HG03064 (cell line): ENCODE measurements around the gene ARHGEF10L.

Experiments
- ATAC-seq: cut with Tn5 transposase; IDR thresholded peaks from one replicate; pipeline ENCODE4 v1.9.1; 2021; ENCODE audit warnings: low read depth; ENCODE audit not compliant: unreplicated experiment

ARHGEF10L gene

DNA sequence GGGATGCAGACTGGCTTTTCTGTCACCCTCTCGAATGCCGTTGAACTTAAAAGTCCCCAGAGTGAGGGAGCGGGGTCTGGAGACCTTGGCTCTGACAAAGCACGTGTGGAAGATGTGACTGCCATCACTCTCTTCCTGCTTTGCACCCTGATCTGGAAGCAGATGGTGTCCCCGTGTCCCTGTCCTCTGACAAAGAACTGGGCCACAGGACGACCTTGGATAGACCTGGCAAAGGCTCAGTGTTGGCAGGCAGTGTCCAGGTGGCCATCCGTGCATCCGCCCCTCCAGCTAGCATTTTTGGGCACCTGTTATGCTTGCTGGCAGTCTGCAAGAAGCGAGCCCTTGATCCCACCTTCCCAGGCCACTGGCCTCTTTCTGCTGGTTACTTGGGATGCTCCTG lies 27.4 kb downstream of the ARHGEF10L start:
- ATAC-seq: no peak

DNA sequence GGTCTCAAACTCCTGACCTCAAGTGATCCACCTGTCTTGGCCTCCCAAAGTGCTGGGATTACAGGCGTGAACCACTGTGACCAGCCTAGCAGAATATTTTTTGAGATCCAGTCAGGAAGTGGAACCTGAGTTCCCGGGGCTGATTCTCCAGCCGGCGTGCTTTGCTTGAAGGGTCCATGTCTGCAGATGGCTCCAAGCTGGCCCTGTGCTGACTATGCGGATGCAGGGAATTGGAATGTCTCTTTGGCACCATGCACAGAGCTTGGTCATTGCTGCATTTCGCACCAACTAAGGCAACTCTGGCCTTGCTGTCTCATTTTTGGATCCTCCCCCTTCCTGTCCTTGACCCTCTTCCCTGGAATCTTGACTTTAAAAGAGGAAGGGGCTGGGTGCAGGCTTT lies 28.1 kb downstream of the ARHGEF10L start:
- ATAC-seq: no peak

DNA sequence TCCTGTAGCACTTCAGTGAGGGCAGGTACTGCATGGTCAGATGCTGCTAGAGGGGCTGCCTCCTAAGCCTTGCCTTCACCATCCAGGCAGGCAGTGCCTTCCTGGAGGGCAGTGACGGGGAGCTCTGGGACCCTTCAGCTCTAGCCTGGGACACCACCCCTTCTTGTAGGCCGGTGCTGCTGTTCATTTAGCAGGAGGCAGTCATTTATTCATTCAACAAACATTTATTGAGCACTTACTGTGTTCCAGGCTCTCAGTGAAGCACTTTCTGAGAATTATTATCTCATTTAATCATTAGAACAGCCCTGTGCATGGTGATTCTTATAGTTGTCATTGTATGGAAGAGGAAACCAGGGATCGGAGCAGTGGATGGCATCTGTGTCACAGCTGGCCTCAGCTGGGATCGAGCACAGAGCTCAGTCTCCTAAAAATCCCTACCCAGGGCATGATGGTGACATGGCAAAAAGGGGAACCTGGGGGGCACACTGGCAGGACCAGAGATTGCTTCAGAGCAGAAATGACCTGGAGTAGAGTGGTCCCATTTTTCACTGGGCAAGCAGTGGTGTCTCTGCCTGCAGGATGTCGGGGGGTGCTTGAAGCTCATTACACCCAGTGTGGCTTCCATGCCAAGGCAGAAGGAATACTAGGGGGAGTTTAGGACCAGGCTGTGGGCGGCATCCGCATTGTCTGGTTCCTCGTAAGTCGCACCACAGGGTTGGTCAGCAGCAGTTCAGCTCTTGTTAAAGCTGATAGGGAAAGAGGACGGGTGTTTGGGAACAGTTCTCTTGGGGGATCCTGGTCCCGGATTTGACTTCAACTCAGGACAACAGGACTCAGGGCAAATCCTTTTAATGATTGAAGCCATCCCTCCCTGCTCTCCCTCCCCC lies 28.8 kb downstream of the ARHGEF10L start:
- no peak for ATAC-seq

DNA sequence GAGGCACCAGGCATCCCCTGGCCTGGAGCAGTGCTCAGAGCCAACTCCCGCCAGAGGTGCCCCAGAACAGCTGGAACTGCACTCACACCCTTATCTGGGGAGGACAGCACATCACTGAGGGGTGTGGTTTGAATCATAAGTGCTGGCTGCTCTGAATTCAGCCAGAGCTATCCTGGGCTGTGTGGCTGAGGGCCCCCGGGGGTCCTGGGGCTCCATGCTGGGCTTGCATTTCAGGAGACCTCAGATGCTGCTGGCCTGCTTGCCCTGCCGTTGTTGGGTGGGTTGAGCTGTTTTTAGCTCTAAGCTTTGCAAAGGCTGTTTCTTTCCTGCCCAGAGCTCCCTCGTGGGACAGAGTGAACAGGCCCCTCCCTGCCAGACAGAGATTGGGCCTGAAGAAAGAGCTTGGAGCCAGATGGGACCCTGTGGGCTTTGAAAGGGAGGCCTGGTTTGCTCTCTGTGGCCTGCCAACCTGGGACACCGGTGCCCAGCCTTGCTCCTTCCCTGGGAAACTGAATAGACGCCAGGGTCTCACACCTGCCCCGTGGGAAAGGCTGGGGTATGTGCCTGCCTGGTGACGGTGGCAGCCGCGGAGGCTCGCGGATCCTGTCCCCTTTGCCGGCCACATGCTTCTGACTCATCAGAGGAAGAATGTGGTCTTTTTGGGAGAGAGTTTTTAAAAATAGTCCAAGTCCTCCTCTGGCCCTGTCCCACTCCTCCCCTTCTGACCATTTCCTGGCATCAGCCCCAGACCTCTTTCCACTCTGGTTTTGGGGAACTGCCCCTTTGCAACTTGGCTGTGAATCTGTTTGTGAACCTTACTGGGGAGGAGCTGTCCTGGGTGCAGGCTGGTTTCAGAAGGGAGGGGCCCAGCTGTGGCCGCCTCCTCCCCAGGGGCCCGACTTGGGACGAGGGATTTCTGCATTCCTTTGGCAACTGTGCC lies 30.0 kb downstream of the ARHGEF10L start:
- no peak for ATAC-seq

DNA sequence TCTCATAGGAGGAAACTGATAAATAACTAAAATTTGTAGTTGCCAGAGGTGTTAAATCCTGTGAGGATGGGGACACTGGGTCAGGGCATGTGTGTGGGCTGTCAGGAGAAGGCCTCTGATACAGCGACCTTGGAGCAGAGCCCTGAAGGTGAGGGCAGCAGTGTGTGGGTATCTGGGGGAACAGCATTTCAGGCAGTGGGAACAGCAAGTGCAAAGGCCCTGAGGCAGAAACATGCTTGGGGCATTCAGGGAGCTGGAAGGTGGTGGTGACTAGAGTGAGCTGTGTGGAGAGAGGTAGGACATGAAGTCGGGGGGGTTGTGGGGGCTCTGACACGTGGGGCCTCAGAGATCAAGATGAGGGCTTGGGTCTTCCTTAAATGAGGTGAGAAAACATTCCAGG lies 30.7 kb downstream of the ARHGEF10L start:
- ATAC-seq: no peak

DNA sequence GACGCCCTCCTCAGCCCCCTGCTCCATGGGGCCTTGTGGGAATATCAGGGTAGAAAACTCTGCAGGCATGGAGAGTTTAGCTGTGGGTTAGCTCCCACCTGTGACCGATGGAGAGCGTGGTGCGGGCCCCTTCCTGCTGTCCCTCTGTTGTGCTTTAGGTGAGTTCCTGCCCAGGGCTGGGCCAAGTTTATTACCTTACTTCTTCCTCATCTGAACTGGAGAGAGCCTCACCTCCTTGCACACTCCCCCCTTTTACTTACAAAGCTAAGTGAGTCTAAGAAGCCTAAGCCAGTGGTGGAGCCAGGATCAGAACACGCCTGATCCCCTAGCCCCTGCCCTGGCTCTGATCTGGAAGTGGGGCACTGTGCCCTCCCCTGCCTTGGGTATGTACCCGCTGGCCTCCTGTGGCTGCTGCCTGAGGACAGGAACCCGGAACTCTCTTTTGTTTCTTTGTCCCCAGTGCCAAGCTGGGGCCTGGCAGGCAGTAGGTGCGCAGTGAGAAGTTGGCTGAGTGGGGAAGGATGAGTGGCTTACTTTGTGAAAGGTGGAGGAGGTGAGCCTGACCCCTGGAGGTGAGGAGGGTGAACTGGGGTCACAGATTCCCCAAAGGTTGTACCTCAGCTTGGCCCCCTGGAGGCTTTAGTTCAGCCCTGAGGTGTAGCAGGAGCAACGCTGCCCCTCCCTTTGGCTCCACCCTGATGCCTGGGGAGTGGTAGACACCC lies 32.9 kb downstream of the ARHGEF10L start:
- ATAC-seq: no peak

DNA sequence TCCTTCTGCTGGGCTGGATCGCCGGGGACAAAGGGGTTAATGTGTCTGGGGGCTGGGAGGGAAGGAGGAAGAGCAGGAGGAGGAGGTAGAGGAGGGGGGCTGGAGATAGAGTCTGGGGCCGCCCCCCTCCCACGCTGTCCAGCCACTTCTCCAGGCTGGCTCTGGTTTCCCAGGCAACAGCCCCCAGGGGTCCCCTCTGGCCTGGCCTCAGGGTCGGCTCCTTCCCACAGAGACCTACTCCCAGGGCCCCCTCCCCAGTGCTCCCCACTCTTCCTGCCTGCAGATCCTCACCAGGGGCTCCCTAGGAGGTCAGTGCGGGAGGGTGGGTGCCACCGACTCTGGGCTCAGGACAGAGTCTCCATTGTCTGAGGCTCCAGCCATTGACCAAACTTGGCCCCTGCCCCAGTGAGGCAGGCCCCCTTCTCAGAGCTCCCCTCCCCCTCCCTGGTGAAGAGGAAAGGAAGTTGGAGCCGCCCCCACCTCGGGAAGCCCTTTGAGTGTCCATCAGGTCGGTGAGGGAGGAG lies 34.1 kb downstream of the ARHGEF10L start:
- ATAC-seq: no peak

DNA sequence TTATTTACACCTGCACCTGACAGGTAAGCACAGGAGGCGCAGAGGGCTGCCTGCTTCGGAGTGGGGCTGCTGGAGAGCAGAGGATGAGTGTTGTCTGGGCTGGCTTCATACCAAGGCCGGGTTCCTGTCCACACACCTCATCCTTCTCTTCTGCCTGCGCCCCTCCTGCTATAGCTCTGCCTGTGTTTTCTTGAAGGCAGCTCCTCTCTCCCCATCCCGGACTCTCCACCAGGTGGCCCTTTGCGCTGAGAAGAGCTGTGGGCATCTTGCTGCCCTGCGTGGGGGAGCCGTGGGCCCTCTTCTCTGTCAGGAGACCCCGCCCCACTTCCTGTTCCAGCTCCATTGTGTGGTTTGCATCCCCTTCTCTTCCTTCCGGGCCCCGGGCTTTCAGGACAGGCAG lies 35.0 kb downstream of the ARHGEF10L start:
- no peak for ATAC-seq

DNA sequence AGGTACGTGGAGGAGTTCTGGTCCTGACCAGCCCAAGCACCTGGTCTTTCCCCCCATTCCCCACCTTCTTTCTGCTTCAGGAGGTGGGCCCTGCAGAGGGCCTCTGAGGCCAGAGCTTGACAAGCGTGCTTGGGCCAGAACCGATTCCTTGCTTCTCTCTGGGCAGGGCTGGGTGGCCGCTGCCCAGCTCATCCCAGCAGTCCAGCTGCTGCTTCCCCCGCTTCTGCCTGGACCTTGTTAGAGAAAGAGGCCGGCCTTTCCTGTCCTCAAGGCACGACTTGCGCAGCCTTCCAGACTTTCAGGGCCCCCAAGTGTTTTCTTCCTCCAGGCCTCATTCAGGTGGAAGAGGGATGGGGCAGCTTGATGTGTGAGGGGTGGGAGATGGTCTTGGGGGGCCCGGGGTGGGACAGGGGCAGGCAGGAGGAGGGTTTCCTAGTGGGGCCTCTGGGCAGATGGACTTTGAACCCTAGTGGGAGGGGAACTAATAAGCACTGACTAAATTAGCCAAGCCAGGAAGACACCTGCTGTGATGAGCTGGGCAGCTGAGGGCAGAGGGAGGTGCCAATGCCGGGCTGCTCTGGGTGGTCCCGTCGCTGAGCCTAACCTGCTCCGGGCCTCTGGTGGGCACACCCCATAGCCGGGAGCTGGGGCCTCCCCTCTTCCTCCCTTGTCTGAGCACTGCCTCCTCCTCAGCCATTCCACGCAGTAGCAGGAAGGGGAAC lies 36.5 kb downstream of the ARHGEF10L start:
- no peak for ATAC-seq

DNA sequence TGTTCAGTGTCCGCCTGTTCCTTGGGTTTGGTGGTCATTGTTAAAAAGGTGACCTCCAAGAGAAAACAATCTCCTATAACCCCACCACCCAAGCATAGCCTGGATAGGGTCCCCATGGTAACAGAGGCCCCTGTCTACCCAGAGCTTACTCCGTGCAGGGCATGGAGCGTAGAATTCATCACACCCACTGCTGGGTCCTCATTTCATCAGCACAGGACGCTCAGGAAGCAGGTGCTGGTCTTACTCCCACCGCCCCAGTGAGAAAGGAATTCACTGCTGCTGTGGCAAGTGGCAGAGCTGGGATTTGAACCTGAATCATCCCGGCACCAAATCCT lies 37.0 kb downstream of the ARHGEF10L start:
- no peak for ATAC-seq

DNA sequence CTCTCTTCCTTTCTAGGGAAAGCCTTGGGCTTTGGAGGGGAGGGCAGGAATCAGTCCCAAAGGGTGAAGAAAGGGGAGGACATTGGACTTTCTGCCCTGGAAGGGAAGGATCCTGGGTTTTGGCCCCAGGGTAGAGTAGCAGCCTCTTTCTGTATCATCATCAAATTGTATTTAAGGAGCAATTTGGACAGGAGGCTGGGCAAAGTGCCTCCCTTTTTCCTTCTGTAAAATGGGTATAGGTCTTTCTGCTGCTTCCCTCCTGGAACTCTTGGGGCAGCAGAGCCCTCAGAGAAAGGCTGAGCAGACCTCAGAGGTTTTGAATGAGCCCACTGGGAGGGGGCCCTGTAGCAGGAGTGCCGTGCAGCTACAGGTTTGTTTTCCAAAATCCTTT lies 38.4 kb downstream of the ARHGEF10L start:
- no peak for ATAC-seq

DNA sequence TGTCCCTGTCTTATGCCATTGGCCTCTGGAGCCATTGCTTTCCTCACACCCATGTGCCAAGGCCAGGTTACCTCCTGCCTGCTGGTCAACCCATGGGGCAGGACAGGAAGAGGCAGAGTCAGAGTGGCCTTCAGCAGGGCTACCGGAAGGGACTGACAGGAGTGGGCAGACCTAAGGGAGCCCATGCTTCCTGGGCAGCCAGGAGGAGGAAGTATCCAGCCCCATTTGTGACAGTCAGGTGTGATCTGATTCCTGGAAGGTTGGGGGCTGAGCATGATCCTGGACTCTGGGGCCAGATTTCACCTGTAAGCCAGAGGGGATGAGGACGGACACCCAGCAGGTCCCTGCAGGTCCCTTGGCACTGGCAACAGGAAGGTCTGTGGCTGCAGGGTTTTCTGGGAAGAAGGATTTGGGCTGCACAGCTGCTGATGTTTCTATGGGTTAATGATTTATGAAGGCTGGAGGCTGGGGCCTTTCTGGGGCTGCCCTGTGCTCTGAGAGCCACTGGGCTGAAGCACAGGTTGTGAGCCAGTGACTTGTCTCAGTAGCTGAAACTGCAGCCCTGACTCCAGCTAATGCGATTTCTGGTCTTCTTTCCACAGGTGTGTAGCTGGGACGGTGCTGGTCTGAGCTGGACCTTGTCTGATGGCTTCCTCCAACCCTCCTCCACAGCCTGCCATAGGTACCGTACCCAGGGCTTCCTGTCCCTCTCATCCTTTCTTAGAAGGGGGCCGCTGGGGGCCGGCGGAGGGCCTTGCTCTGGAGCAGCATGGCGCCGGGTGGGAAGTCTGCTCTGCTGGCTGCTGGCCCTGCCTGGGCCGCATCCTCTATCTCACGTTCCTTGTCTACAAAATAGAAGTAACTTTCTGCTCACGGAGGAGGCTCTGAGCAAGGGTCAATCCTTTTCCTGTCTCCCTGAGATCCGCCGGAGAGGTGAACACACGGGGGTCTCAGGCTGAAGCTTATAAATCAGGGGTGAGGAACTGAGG lies 40.7 kb downstream of the ARHGEF10L start:
- ATAC-seq: no peak

DNA sequence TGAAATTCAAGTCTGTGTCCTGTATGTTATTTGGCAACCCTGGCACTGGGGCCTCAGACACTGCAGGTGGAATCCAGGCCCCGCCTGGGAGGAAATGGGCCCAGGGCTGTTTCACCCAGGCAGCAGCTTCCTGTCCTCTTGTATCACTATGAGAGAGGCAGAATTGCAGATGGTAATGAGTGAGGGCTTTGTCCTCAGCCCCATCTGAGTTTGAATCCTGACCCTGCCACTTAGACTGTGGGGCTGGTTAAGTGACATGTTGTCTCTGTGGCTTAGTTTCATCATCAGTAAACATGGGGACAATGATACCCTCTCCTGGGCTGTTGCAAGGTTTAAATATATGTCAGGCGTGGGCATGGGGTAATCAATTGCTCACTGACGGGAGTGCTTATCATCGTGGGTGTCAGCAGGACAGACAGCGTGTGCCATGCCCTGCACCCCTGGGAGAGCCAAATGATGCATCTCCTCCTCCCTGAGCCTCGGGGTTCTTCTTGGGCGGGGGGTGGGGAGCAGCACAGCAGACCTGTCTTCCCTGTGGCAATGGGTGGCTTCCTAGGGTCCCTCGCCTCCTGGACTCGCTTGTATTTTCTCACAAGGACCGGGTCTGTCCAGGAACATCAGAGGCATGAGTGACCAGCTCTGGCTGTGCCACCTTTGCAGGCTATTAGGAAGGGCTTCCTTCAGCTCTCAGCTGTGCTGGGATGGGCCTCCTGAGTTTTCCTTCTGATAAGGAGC lies 42.1 kb downstream of the ARHGEF10L start:
- ATAC-seq: no peak

DNA sequence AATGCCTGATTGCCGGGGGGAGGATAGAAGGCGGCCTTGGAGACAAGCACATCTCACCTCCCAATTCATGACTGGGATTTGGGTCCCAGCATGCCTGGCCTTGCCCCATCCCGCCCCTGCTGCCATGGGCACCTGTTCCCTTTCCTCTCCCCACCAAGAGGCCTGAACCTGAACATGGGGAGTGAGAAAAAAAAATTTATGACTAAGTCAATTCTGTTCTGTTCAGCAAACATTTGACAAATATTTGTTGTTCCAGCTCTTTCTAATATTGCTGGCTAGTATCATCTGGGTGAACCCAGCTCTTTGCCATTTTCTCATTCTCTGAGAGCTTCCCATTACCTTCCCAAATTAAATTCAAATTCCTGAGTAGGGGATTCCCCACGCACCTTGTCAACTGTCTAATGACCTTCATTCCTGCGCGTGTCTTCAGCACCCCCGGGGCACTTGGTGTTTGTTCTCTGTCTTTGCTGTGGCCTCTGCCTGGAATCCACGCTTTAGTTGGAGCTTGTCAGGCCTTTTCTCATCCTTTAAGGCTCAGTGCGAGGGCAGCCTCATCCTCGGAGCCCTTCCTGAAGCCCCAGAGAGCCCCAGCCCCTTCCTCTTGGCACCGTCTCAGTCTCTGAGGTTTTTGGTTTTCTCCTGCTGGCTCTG lies 42.8 kb downstream of the ARHGEF10L start:
- no peak for ATAC-seq

DNA sequence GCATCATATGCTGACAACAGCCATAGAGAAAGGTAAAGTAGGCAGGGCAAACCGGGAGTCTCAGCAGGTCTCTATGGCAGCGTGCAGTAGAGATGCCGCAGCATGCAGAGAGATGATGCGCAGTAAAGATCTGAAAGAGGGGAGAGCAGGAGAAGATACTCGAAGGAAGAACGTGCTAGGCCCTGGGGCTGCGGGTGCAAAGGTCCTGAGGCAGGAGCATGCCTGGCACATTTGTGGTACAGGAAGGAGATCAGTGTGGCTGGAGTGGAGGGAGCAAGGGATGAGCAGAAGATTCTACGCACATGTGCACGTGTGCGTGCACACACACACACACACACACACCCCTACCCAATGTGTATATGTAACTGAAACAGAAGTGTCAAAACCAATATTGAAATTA lies 45.0 kb downstream of the ARHGEF10L start:
- no peak for ATAC-seq

DNA sequence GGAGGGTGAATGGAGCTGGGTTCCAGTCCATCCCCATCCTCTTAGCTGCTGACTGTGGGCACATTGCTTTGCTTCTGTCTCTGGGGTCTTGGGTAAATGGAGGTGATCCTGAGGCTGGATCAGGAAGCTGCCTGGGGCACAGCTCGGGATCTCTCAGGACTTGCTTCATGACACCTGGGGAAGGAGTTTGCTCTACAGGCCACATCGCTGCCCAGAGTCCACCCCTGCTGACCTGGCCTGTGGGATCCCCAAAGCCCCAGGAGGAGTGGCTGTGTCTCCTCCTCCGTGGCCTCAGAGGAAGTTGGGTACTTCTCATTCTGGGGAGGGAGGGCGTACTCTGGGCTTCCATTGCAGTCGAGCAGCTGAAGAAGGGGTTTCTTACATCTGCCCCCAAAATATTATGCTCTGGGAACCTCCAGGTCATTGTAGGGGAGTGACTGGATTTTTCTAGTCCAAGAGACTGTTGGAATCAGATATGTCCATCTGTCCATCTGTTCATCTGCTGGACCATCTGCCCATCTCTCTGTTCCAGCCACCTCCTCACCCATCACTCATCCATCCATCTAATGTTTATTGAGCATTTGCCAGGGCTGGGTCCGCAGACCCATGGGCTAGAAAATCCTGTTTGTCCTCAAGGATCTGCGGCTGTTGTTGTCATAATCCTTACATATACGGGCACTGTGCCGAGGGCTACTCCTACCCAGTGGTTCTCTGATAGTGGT lies 45.9 kb downstream of the ARHGEF10L start:
- ATAC-seq: no peak
